ENCODE results near the gene DNAJB2. TPM values are rescaled to one million over a fixed set of nuclear protein-coding genes. Genes with fewer than 3 reads are reported as not detected.

DNAJB2 gene
- total and polyA plus RNA-seq, 4 donors = 7.4 to 71.8 (median 27.0) TPM

- TF ChIP-seq YY1 (IDR thresholded peaks at IDR 0.05) (no peak), RAD21 (IDR thresholded peaks at IDR 0.05) (no peak), NR2F2 (IDR thresholded peaks at IDR 0.05) (no peak), RXRA (IDR thresholded peaks at IDR 0.05) (no peak), FOXA2 (IDR thresholded peaks at IDR 0.05) (no peak), EGR1 (IDR thresholded peaks at IDR 0.05; ENCODE audit: low read depth in 2 of 2) (no peak), JUND (IDR thresholded peaks at IDR 0.05) (no peak), GABPA (IDR thresholded peaks at IDR 0.05 in 1 of 2, conservative IDR thresholded peaks at IDR 0.05 in 1 of 2) (no peak), HNF4G (IDR thresholded peaks at IDR 0.05) (no peak), ATF3 (IDR thresholded peaks at IDR 0.05) (no peak), ZBTB33 (IDR thresholded peaks at IDR 0.05) (no peak), CTCF (IDR thresholded peaks at IDR 0.05; ENCODE audit: low read depth, low read length, missing input control) (no peak), TAF1 (conservative IDR thresholded peaks at IDR 0.05) (no peak), HNF4A (conservative IDR thresholded peaks at IDR 0.05) (no peak), FOXA1 (IDR thresholded peaks at IDR 0.05) (no peak), REST (IDR thresholded peaks at IDR 0.05) (no peak), MAX (IDR thresholded peaks at IDR 0.05) (no peak), SP1 (IDR thresholded peaks at IDR 0.05) (no peak)
Measured at GRCh38 chr2:219287580-219288265, 8.6 kb downstream of the DNAJB2 start.

More at GRCh38 chr2:219287580-219288265, 8.6 kb downstream of the DNAJB2 start:
- Histone ChIP-seq H3K9me3 (ENCODE audit: control insufficient read depth in 4 of 4, low read length in 3 of 4) (no peaks in the 10 kb centered on the region), H3K36me3 (ENCODE audit: control insufficient read depth in 4 of 4, insufficient read depth in 3 of 4, low read depth in 1 of 4, low read length in 3 of 4) (peaks cover 7 to 29% (median 23%) of the 10 kb centered on the region in 4 donors), H3K27ac (ENCODE audit: low read depth in 1 of 2, low read length in 2 of 2) (no peak overlapping the region), H3K4me1 (ENCODE audit: control insufficient read depth in 4 of 4, insufficient read depth in 4 of 4, low read length in 3 of 4) (no peaks in the 10 kb centered on the region), H3K9ac (ENCODE audit: low read depth in 1 of 2, low read length in 2 of 2) (no peak overlapping the region), H3K27me3 (ENCODE audit: control insufficient read depth in 4 of 4, insufficient read depth in 4 of 4, low read length in 3 of 4) (no peaks in the 10 kb centered on the region), H3K4me3 (ENCODE audit: low read depth in 1 of 3, low read length in 3 of 3) (no peak overlapping the region)
- 86% methylated on average over 10 of the region's 10 CpGs for WGBS
- DNase-seq (ENCODE audit: low spot score) = no peak
